K562 (cell line): ENCODE measurements around the gene MINK1. TPM values are rescaled to one million over a fixed set of nuclear protein-coding genes. Genes with fewer than 3 reads are reported as not detected.

Experiments used
- CTBP1 ChIP-seq: fragments of 450-650 bp; IDR thresholded peaks from 2 replicates; pipeline ENCODE4 v1.6.1; 2016; ENCODE audit warnings: borderline replicate concordance
- RBM17 ChIP-seq: fragments of 200-400 bp; formaldehyde crosslinking; IDR thresholded peaks from 2 replicates; pipeline ENCODE4 v1.6.1; 2017; ENCODE audit warnings: low read depth, mild to moderate bottlenecking, low read length, borderline replicate concordance
- RFX7 ChIP-seq: fragments of 250-450 bp; sonication (Bioruptor Pico); IDR thresholded peaks from 2 replicates; pipeline ENCODE4 v1.5.1; 2021; ENCODE audit warnings: mild to moderate bottlenecking
- SP2 ChIP-seq: IDR thresholded peaks from 2 replicates; pipeline ENCODE4 v1.6.1; 2011; ENCODE audit warnings: mild to moderate bottlenecking, low read depth, low read length, moderate library complexity; ENCODE audit not compliant: poor library complexity, severe bottlenecking; ENCODE audit errors: extremely low read depth
- SPI1 ChIP-seq: IDR thresholded peaks from 2 replicates; pipeline ENCODE4 v1.6.1; 2011; ENCODE audit warnings: low read depth, low read length, control low read depth, borderline replicate concordance
- STAT6 ChIP-seq: sonication (generic); formaldehyde crosslinking; IDR thresholded peaks from 2 replicates; pipeline ENCODE4 v1.8.1; 2023; ENCODE audit warnings: mild to moderate bottlenecking, missing genetic modification reagents
- ZFP36 ChIP-seq: fragments of 150-350 bp; IDR thresholded peaks from 2 replicates; pipeline ENCODE4 v1.6.1; 2018; ENCODE audit warnings: low read length, low read depth; ENCODE audit not compliant: partially characterized antibody
- ZFP91 ChIP-seq: sonication (generic); formaldehyde crosslinking; IDR thresholded peaks from 2 replicates; pipeline ENCODE4 v1.8.0; 2022; ENCODE audit warnings: mild to moderate bottlenecking, missing genetic modification reagents
- ZNF395 ChIP-seq: fragments of 200-800 bp; sonication (Bioruptor generic); IDR thresholded peaks from 2 replicates; pipeline ENCODE4 v1.6.1; 2017; ENCODE audit warnings: missing genetic modification characterization, missing compliant biosample characterization
- ZNF507 ChIP-seq: conservative IDR thresholded peaks from 2 replicates; pipeline ENCODE4 v1.6.1; 2017; ENCODE audit warnings: missing genetic modification characterization, missing compliant biosample characterization
- polyA plus RNA-seq, 8 experiments: library from polyadenylated mRNA; depleted of rRNA in 4 of 8; stranded (reverse) in 5 of 8; unstranded in 3 of 8; fragments of >200 nt; fragmentation: Nextera tagmentation in 2 of 8; fragmentation: Illumina TruSeq in 1 of 8; extraction: Ambion mirVana in 2 of 8; extraction: Trizol in 1 of 8; gene quantifications; 2 replicates each; pipeline versions ENCODE4 v1.2.1 to v1.2.3, GENCODE V29; 2011 to 2014; ENCODE audit warnings: inconsistent platforms in 1 of 8, missing spikeins in 1 of 8
- total RNA-seq, 7 experiments: library from RNA; depleted of rRNA in 6 of 7; stranded (reverse); fragments of >200 nt in 6 of 7; fragmentation: Illumina TruSeq in 2 of 7; extraction: Trizol in 2 of 7; gene quantifications; 2 replicates each; pipeline versions ENCODE4 v1.2.1 to v1.2.3, GENCODE V29; 2011 to 2021; ENCODE audit warnings: low replicate concordance in 1 of 7
- TF ChIP-seq, protein P1 (sequence below): fragments of 450-650 bp; formaldehyde crosslinking; IDR thresholded peaks from 2 replicates; pipeline ENCODE4 v1.4.0; 2022; ENCODE audit warnings: mild to moderate bottlenecking, moderate library complexity

The MINK1 gene
- total and polyA plus RNA-seq, 9 of the 15 experiments (the other 6 are each of a cell fraction or from before 2014, with no cell fraction given): 0.11 to 54.2 (median 14.9) TPM

GRCh38 chr17:4902540-4902939 lies 69.4 kb downstream of the MINK1 start (continued):
- no peak for TF ChIP-seq STAT6 (CRISPR knock-in tag)
- no peak for TF ChIP-seq RFX7
- TF ChIP-seq ZFP91 (CRISPR knock-in tag): no peak
- no peak for TF ChIP-seq ZNF507
- TF ChIP-seq SPI1: 0 out of 2 replicates have a peak, but pooled peaks have one; percentile 4
- no peak for TF ChIP-seq ZNF395
- TF ChIP-seq CTBP1: peak; percentile 27; the same call in 1 of the 2 replicates
- no peak for TF ChIP-seq SP2
- TF ChIP-seq ZFP36: no peak
- TF ChIP-seq, protein P1, sequence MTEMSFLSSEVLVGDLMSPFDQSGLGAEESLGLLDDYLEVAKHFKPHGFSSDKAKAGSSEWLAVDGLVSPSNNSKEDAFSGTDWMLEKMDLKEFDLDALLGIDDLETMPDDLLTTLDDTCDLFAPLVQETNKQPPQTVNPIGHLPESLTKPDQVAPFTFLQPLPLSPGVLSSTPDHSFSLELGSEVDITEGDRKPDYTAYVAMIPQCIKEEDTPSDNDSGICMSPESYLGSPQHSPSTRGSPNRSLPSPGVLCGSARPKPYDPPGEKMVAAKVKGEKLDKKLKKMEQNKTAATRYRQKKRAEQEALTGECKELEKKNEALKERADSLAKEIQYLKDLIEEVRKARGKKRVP: no peak
- TF ChIP-seq RBM17: no peak
